GM12878 (cell line): ENCODE data around the gene ASB7. TPM values are rescaled to one million over a fixed set of nuclear protein-coding genes. Genes with fewer than 3 reads are reported as not detected.

Experiments used
- ATAC-seq: fragments of 200-7000 bp; cut with Tn5 transposase; 3 replicates; pipeline ENCODE4 v1.9.1; 2020; ENCODE audit warnings: mild to moderate bottlenecking, moderate library complexity
- BruUV-seq: library from RNA; stranded (reverse); fragments of 400-500 nt; replicated peaks from 2 replicates; lab custom pipeline; 2021; lab: Mats Ljungman, UMichigan
- CTCF ChIA-PET: fragments of 300-600 bp; sonication (Branson Sonifier 250); formaldehyde crosslinking; extraction: SDS; loops from one replicate; lab custom pipeline; 2021; ENCODE audit warnings: inconsistent platforms; lab: Yijun Ruan, JAX
- POLR2A ChIA-PET: fragments of 350-600 bp; formaldehyde crosslinking; extraction: SDS; loops from one replicate; lab custom pipeline; 2021; ENCODE audit warnings: inconsistent platforms; lab: Charles Lee
- RAD21 ChIA-PET: fragments of 300-600 bp; sonication (Branson Sonifier 250); formaldehyde crosslinking; loops from one replicate; lab custom pipeline; 2023; ENCODE audit warnings: antibody characterized with exemption; ENCODE audit not compliant: unreplicated experiment; lab: Charles Lee
- SMC1A ChIA-PET: fragments of 300-600 bp; sonication (Branson Sonifier 250); formaldehyde crosslinking; loops from one replicate; lab custom pipeline; 2023; ENCODE audit not compliant: unreplicated experiment, uncharacterized antibody; lab: Charles Lee
- DNase-seq: peaks from one replicate; pipeline ENCODE4 v3.0.0-alpha.2; 2011; ENCODE audit warnings: low read depth, low spot score
- FAIRE-seq: peaks from 3 replicates; lab custom pipeline; 2011; peaks lifted over from hg19 to GRCh38; lab: Jason Lieb, UNC
- H2AFZ ChIP-seq: 2 replicates; pipeline ENCODE4 v1.6.0; 2011; ENCODE audit warnings: low read depth, low read length, control low read depth; ENCODE audit not compliant: control insufficient read depth
- H3K27ac ChIP-seq: 2 replicates; pipeline ENCODE4 v1.5.1; 2011; ENCODE audit warnings: control low read depth; ENCODE audit not compliant: control insufficient read depth, insufficient read depth
- H3K27me3 ChIP-seq, 2 experiments: replicated peaks in 1 of 2; 2 replicates each; pipeline versions ENCODE4 v1.6.0 to v1.6.1; 2011; ENCODE audit warnings: low read length in 1 of 2; ENCODE audit not compliant: control insufficient read depth in 2 of 2, insufficient read depth in 2 of 2
- H3K36me3 ChIP-seq, 2 experiments: 2 replicates each; pipeline ENCODE4 v1.5.1; 2011; ENCODE audit warnings: low read length in 1 of 2; ENCODE audit not compliant: control insufficient read depth in 2 of 2, insufficient read depth in 2 of 2
- H3K4me1 ChIP-seq: 2 replicates; pipeline ENCODE4 v1.6.1; 2011; ENCODE audit warnings: mild to moderate bottlenecking, low read length, moderate library complexity, mixed read lengths; ENCODE audit not compliant: control insufficient read depth, insufficient read depth
- H3K4me2 ChIP-seq: 2 replicates; pipeline ENCODE4 v1.6.0; 2011; ENCODE audit warnings: control low read depth; ENCODE audit not compliant: control insufficient read depth, insufficient read depth
- H3K4me3 ChIP-seq: fragments of 200-600 bp; sonication (generic); 2 replicates; pipeline ENCODE4 v1.5.1; 2016
- H3K79me2 ChIP-seq: 2 replicates; pipeline ENCODE4 v1.6.0; 2011; ENCODE audit warnings: low read length; ENCODE audit not compliant: control insufficient read depth, insufficient read depth
- H3K9ac ChIP-seq: 2 replicates; pipeline ENCODE4 v1.8.0; 2011; ENCODE audit warnings: low read length, control low read depth, mixed read lengths; ENCODE audit not compliant: control insufficient read depth, insufficient read depth
- H3K9me3 ChIP-seq: replicated peaks from 3 replicates; pipeline ENCODE4 v1.5.1; 2011; ENCODE audit warnings: mild to moderate bottlenecking, low read length; ENCODE audit not compliant: control insufficient read depth, insufficient read depth
- H4K20me1 ChIP-seq: 2 replicates; pipeline ENCODE4 v1.6.0; 2011; ENCODE audit not compliant: control insufficient read depth, insufficient read depth
- EED ChIP-seq: sonication (generic); IDR thresholded peaks from 2 replicates; pipeline ENCODE4 v1.6.1; 2016; ENCODE audit warnings: antibody characterized with exemption, low read depth
- FOXK2 ChIP-seq: fragments of 450-650 bp; IDR thresholded peaks from 2 replicates; pipeline ENCODE4 v1.6.1; 2017; ENCODE audit warnings: mild to moderate bottlenecking, moderate library complexity
- FOXM1 ChIP-seq: IDR thresholded peaks from 2 replicates; pipeline ENCODE4 v1.6.1; 2012; ENCODE audit warnings: low read depth, mild to moderate bottlenecking, inconsistent platforms, low read length, moderate library complexity
- IKZF2 ChIP-seq, 2 experiments: fragments of 450-650 bp; IDR thresholded peaks; 2 replicates each; pipeline ENCODE4 v1.6.1; 2017; ENCODE audit warnings: mild to moderate bottlenecking in 2 of 2, moderate library complexity in 2 of 2
- POU2F2 ChIP-seq: IDR thresholded peaks from 3 replicates; pipeline ENCODE4 v1.6.1; 2011; ENCODE audit warnings: low read depth, mild to moderate bottlenecking, low read length, borderline replicate concordance
- RCOR1 ChIP-seq: conservative IDR thresholded peaks from 2 replicates; pipeline ENCODE4 v1.6.1; 2012; ENCODE audit warnings: low read depth, low read length, improper control_type of control experiment
- ZBTB11 ChIP-seq: fragments of 450-650 bp; formaldehyde crosslinking; IDR thresholded peaks from 2 replicates; pipeline ENCODE4 v1.5.0; 2022; ENCODE audit warnings: mild to moderate bottlenecking, missing genetic modification characterization
- ZNF24 ChIP-seq: fragments of 450-650 bp; IDR thresholded peaks from 2 replicates; pipeline ENCODE4 v1.6.1; 2017; ENCODE audit warnings: antibody characterized with exemption, mild to moderate bottlenecking
- WGBS: methylation state at CpG from one replicate; pipeline ENCODE4 v1.1.6; 2016; ENCODE audit warnings: low lambda C conversion rate; ENCODE audit not compliant: insufficient replicate concordance, insufficient coverage; ENCODE audit errors: missing lambda C conversion rate; 5-methylcytosine and 5-hydroxymethylcytosine counted together
- in situ Hi-C: fragments of 300-500 bp; cut with MboI; formaldehyde crosslinking; loops from 9 replicates; pipeline ENCODE4 v1.14.3; 2018; ENCODE audit warnings: mixed read lengths
- intact Hi-C: fragments of 100-400 bp; cut with micrococcal nuclease; formaldehyde crosslinking; loops from one replicate; pipeline ENCODE4 v1.14.2; 2022; ENCODE audit not compliant: unreplicated experiment
- polyA plus RNA-seq, 11 experiments: library from polyadenylated mRNA; depleted of rRNA in 4 of 11; unstranded in 6 of 11; stranded (reverse) in 5 of 11; fragments of >200 nt; fragmentation: Nextera tagmentation in 4 of 11; fragmentation: Illumina TruSeq in 1 of 11; extraction: Ambion mirVana in 4 of 11; extraction: Trizol in 1 of 11; gene quantifications; 1 replicate in 1 of 11; 2 replicates in 10 of 11; pipeline versions ENCODE4 v1.2.1 to v1.2.3, GENCODE V29; 2011 to 2016; ENCODE audit warnings: inconsistent platforms in 2 of 11, missing spikeins in 2 of 11, low read depth in 1 of 11
- total RNA-seq, 4 experiments: library from RNA; depleted of rRNA in 3 of 4; stranded (reverse); fragments of >200 nt in 3 of 4; fragmentation: Illumina TruSeq in 1 of 4; extraction: Trizol in 1 of 4; gene quantifications; 2 replicates each; pipeline versions ENCODE4 v1.2.1 to v1.2.3, GENCODE V29; 2013 to 2021
- TF ChIP-seq, protein P1 (sequence below): IDR thresholded peaks from 2 replicates; pipeline ENCODE4 v1.6.1; 2011; ENCODE audit warnings: low read depth, low read length, improper control_type of control experiment, borderline replicate concordance

Gene ASB7
- total and polyA plus RNA-seq, 10 of the 15 experiments (the other 5 are each of a cell fraction or from before 2014, with no cell fraction given): 2.7 to 13.9 (median 8.6) TPM

GRCh38 chr15:100668348-100668745 lies 66.0 kb downstream of the ASB7 start:
- ATAC-seq: no peak
- Histone ChIP-seq H3K4me3 (no peak overlapping the region), H3K4me1 (no peaks in the 10 kb centered on the region), H3K36me3 (no peaks in the 10 kb centered on the region), H3K79me2 (no peaks in the 10 kb centered on the region), H3K27ac (no peak overlapping the region), H3K4me2 (no peak overlapping the region), H3K9me3 (no peaks in the 10 kb centered on the region), H3K9ac (no peak overlapping the region), H2AFZ (no peak overlapping the region), H4K20me1 (no peaks in the 10 kb centered on the region), H3K27me3 (no peaks in the 10 kb centered on the region)
- RAD21 ChIA-PET: no interaction called here
- TF ChIP-seq IKZF2 (IDR thresholded peaks at IDR 0.05): no peak
- SMC1A ChIA-PET: no interaction called here
- no TSS peak for BruUV-seq
- in situ Hi-C loops (no loop called here), intact Hi-C loops (no loop called here)
- CTCF ChIA-PET: no interaction called here
- 31% methylated on average over 7 of the region's 7 CpGs for WGBS
- DNase-seq: no peak
- POLR2A ChIA-PET: no interaction called here
- no peak for FAIRE-seq

- TF ChIP-seq RCOR1 (no peak), ZNF24 (no peak), FOXK2 (no peak), ZBTB11 (CRISPR knock-in tag) (no peak), EED (no peak), FOXM1 (no peak), POU2F2 (no peak)
- TF ChIP-seq, protein P1, sequence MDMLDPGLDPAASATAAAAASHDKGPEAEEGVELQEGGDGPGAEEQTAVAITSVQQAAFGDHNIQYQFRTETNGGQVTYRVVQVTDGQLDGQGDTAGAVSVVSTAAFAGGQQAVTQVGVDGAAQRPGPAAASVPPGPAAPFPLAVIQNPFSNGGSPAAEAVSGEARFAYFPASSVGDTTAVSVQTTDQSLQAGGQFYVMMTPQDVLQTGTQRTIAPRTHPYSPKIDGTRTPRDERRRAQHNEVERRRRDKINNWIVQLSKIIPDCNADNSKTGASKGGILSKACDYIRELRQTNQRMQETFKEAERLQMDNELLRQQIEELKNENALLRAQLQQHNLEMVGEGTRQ: no peak
- ATAC-seq (no peak), FAIRE-seq (no peak), DNase-seq (no peak)
- H3K9ac ChIP-seq: no peak overlapping the region
- WGBS: 60% methylated on average over 15 of the region's 15 CpGs
- H3K9me3 ChIP-seq: no peaks in the 10 kb centered on the region
- no peak overlapping the region for H2AFZ ChIP-seq
- no peaks in the 10 kb centered on the region for H4K20me1 ChIP-seq
- H3K36me3 ChIP-seq: no peaks in the 10 kb centered on the region
- intact Hi-C loops (no loop called here), in situ Hi-C loops (no loop called here)
- H3K79me2 ChIP-seq: no peaks in the 10 kb centered on the region
- ChIA-PET POLR2A (no interaction called here), RAD21 (no interaction called here), SMC1A (no interaction called here), CTCF (interaction anchor here (0.8 kb wide), 1 partner anchor 204 kb away, joined by 3 read pairs; no protein-coding TSS in a partner anchor)
- no peak overlapping the region for H3K4me3 ChIP-seq
- H3K4me1 ChIP-seq: no peaks in the 10 kb centered on the region
- H3K27me3 ChIP-seq: no peaks in the 10 kb centered on the region
- H3K4me2 ChIP-seq: no peak overlapping the region
- H3K27ac ChIP-seq: no peak overlapping the region
- BruUV-seq: no TSS peak
Measured at GRCh38 chr15:100669260-100669659, 66.9 kb downstream of the ASB7 start.
